ENCODE data around the gene HOXC13. TPM values are rescaled to one million over a fixed set of nuclear protein-coding genes. Genes with fewer than 3 reads are reported as not detected.

The HOXC13 gene
- total and polyA plus RNA-seq, 2 donors (not counting 1 experiment from before 2014, with no cell fraction given) = not detected

DNA sequence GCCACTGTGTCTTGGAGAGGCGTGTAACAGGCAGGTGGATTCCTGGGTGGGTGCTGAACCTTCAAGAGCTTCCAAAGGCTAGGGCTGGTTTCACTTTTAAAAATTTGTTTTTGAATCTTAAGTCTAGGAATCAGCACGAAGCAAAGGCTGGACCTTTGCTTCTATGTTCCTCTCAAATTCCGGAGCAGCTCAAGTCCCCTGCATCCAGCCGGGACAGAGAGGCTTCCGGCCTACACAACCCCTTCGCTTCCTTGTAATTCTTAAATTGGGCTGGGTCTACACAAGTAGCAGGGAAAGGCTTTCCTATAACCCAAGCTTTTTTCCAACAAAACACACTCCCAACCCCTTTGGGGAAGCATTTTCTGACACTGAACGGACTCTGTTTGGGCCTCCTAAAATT, 24.4 kb downstream of the HOXC13 start:
- Histone ChIP-seq H4K20me1 (ENCODE audit: control insufficient read depth, extremely low read depth, insufficient read depth, low read length) (no peaks in the 10 kb centered on the region), H3K4me3 (replicated peaks in 1 of 4; ENCODE audit: control extremely low read depth in 1 of 4, insufficient read depth in 1 of 4, low read depth in 3 of 4, low read length in 4 of 4) (no peak overlapping the region), H3K27ac (ENCODE audit: insufficient read depth, low read length) (no peak overlapping the region), H3K79me2 (ENCODE audit: control insufficient read depth, insufficient read depth, low read length) (no peaks in the 10 kb centered on the region), H2AFZ (ENCODE audit: low read length) (no peak overlapping the region), H3K9me3 (ENCODE audit: control insufficient read depth, insufficient read depth, low read depth, low read length) (no peaks in the 10 kb centered on the region), H3K9ac (ENCODE audit: insufficient read depth, low read length) (no peak overlapping the region), H3K4me2 (ENCODE audit: extremely low read depth, insufficient read depth, low read length) (no peak overlapping the region), H3K36me3 (ENCODE audit: control insufficient read depth, insufficient read depth, low read length) (no peaks in the 10 kb centered on the region), H3K27me3 (ENCODE audit: control insufficient read depth, insufficient read depth, low read length) (peaks cover 95% of the 10 kb centered on the region), H3K4me1 (ENCODE audit: control insufficient read depth, extremely low read depth, insufficient read depth, low read length) (no peaks in the 10 kb centered on the region)
- DNase-seq (ENCODE audit: low read depth in 2 of 2) = no peak
- TF ChIP-seq EZH2 (IDR thresholded peaks at IDR 0.05; ENCODE audit: low read length, missing control alignments) = no peak
- TF ChIP-seq, protein P1, sequence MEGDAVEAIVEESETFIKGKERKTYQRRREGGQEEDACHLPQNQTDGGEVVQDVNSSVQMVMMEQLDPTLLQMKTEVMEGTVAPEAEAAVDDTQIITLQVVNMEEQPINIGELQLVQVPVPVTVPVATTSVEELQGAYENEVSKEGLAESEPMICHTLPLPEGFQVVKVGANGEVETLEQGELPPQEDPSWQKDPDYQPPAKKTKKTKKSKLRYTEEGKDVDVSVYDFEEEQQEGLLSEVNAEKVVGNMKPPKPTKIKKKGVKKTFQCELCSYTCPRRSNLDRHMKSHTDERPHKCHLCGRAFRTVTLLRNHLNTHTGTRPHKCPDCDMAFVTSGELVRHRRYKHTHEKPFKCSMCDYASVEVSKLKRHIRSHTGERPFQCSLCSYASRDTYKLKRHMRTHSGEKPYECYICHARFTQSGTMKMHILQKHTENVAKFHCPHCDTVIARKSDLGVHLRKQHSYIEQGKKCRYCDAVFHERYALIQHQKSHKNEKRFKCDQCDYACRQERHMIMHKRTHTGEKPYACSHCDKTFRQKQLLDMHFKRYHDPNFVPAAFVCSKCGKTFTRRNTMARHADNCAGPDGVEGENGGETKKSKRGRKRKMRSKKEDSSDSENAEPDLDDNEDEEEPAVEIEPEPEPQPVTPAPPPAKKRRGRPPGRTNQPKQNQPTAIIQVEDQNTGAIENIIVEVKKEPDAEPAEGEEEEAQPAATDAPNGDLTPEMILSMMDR (conservative IDR thresholded peaks at IDR 0.05 in 1 of 2, IDR thresholded peaks at IDR 0.05 in 1 of 2; ENCODE audit: low read depth in 1 of 2, low read length in 2 of 2) = no peak

DNA sequence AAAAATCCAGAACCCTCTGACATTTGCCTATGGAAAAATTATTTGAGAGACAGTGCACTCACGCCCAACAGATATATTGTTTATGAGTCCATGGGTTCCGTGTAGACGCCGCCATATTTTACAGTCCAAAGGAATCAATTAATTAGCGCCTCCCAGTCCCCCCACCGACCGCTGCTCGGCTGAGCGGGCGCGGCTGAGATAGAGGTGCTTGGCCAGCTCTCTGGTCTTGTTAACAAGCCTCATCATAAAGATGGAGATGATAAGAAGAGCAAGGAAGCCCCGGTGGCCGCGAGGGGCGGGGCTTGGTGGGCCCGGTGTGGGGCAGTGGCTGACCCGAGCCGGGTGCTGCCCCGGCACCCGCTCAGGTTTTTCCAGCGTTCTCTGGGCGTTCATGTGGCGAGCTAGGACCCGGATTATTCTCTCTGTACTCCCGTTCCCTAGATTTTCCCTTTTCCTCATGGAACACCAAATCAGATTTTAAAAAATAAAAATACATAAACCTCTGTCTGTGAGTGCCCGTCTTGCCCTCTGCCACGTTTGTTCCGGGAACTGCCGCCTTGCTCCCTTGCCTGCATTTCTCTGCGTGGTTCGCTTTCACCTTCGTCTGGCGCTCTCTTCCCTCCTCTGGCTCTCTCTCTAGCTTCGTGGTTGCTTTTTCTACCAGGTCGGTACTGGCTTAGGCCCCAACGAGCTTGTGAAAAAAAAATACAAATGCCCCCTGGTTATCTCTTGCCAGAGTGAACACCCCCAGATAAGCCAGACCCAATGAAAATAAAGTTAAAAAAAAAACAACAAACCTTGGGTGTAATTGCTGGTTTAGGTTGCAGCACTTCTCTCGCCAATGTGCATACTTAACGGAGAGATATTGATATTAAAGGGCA, 25.0 kb downstream of the HOXC13 start:
- DNase-seq (ENCODE audit: low read depth in 2 of 2) = no peak
- Histone ChIP-seq H3K9ac (ENCODE audit: insufficient read depth, low read length) (no peak overlapping the region), H3K4me2 (ENCODE audit: extremely low read depth, insufficient read depth, low read length) (no peak overlapping the region), H2AFZ (ENCODE audit: low read length) (no peak overlapping the region), H4K20me1 (ENCODE audit: control insufficient read depth, extremely low read depth, insufficient read depth, low read length) (no peaks in the 10 kb centered on the region), H3K4me1 (ENCODE audit: control insufficient read depth, extremely low read depth, insufficient read depth, low read length) (no peaks in the 10 kb centered on the region), H3K9me3 (ENCODE audit: control insufficient read depth, insufficient read depth, low read depth, low read length) (no peaks in the 10 kb centered on the region), H3K27me3 (ENCODE audit: control insufficient read depth, insufficient read depth, low read length) (peaks cover 94% of the 10 kb centered on the region), H3K79me2 (ENCODE audit: control insufficient read depth, insufficient read depth, low read length) (no peaks in the 10 kb centered on the region), H3K36me3 (ENCODE audit: control insufficient read depth, insufficient read depth, low read length) (no peaks in the 10 kb centered on the region), H3K27ac (ENCODE audit: insufficient read depth, low read length) (no peak overlapping the region), H3K4me3 (replicated peaks in 1 of 4; ENCODE audit: control extremely low read depth in 1 of 4, insufficient read depth in 1 of 4, low read depth in 3 of 4, low read length in 4 of 4) (no peak overlapping the region)
- TF ChIP-seq EZH2 (IDR thresholded peaks at IDR 0.05; ENCODE audit: low read length, missing control alignments) = peak; percentile 57
- TF ChIP-seq, protein P1 (conservative IDR thresholded peaks at IDR 0.05 in 1 of 2, IDR thresholded peaks at IDR 0.05 in 1 of 2; ENCODE audit: low read depth in 1 of 2, low read length in 2 of 2) = no peak

DNA sequence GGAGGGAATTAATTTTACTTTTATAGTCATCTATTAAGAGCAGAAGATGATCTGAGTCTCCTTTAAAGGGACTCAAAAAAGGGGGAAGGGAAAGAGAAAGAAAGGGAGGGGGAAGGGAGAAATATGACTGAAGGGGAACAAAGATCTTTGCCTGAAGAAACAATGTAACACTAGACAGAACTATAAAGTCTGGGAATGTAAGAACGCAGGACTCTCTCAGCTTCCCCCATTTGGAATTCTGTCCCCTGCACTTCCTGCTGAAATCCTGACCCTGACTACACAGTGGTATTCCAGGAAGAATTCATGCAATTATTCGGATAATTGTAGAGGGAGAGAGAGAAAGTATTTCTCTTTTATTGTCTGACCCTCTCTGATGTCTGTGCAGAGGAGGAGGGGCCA, 25.7 kb downstream of the HOXC13 start:
- Histone ChIP-seq H3K4me3 (replicated peaks in 1 of 4; ENCODE audit: control extremely low read depth in 1 of 4, insufficient read depth in 1 of 4, low read depth in 3 of 4, low read length in 4 of 4) (no peak overlapping the region), H2AFZ (ENCODE audit: low read length) (no peak overlapping the region), H3K79me2 (ENCODE audit: control insufficient read depth, insufficient read depth, low read length) (no peaks in the 10 kb centered on the region), H3K4me2 (ENCODE audit: extremely low read depth, insufficient read depth, low read length) (no peak overlapping the region), H4K20me1 (ENCODE audit: control insufficient read depth, extremely low read depth, insufficient read depth, low read length) (no peaks in the 10 kb centered on the region), H3K27me3 (ENCODE audit: control insufficient read depth, insufficient read depth, low read length) (peaks cover 93% of the 10 kb centered on the region), H3K36me3 (ENCODE audit: control insufficient read depth, insufficient read depth, low read length) (no peaks in the 10 kb centered on the region), H3K9me3 (ENCODE audit: control insufficient read depth, insufficient read depth, low read depth, low read length) (no peaks in the 10 kb centered on the region), H3K27ac (ENCODE audit: insufficient read depth, low read length) (no peak overlapping the region), H3K9ac (ENCODE audit: insufficient read depth, low read length) (no peak overlapping the region), H3K4me1 (ENCODE audit: control insufficient read depth, extremely low read depth, insufficient read depth, low read length) (no peaks in the 10 kb centered on the region)
- DNase-seq (ENCODE audit: low read depth in 2 of 2) = no peak
- peak; percentile 58 for TF ChIP-seq EZH2 (IDR thresholded peaks at IDR 0.05; ENCODE audit: low read length, missing control alignments)
- TF ChIP-seq, protein P1 (conservative IDR thresholded peaks at IDR 0.05 in 1 of 2, IDR thresholded peaks at IDR 0.05 in 1 of 2; ENCODE audit: low read depth in 1 of 2, low read length in 2 of 2) = no peak

All from fibroblast of lung (primary cell).